OCI-LY1 (cell line): Measurements from ENCODE around the gene CUTA.

ENCODE experiments used
- CTCF ChIP-seq: fragments of 200-600 bp; sonication (generic), shearing (Covaris generic); IDR thresholded peaks from 2 replicates; pipeline ENCODE4 v1.5.1; 2017; ENCODE audit warnings: mild to moderate bottlenecking, antibody characterized with exemption, low read length, moderate library complexity, mixed read lengths
- EZH2 ChIP-seq: fragments of 200-600 bp; sonication (generic), shearing (Covaris generic); IDR thresholded peaks from 2 replicates; pipeline ENCODE4 v1.8.0; 2017; ENCODE audit warnings: borderline replicate concordance, mixed run types, mild to moderate bottlenecking, antibody characterized with exemption, low read length, moderate library complexity, mixed read lengths

GRCh38 chr6:33391922-33392594 is 25.8 kb downstream of the CUTA start:
- TF ChIP-seq EZH2 = no peak
- no peak for TF ChIP-seq CTCF
